Activated T-cell treated with anti-CD3 and anti-CD28 coated beads for 48 hours (primary cell): ENCODE data around the gene PATL2.
"Not testable (repeated sequence)": the region's sequence is repeated elsewhere in the genome, so short reads cannot be mapped to it uniquely, and the experiment has no call there.

Source experiments
- DNase-seq: peaks from one replicate; pipeline ENCODE4 v3.0.0-alpha.2; 2020; ENCODE audit warnings: low read depth

PATL2 gene

DNA sequence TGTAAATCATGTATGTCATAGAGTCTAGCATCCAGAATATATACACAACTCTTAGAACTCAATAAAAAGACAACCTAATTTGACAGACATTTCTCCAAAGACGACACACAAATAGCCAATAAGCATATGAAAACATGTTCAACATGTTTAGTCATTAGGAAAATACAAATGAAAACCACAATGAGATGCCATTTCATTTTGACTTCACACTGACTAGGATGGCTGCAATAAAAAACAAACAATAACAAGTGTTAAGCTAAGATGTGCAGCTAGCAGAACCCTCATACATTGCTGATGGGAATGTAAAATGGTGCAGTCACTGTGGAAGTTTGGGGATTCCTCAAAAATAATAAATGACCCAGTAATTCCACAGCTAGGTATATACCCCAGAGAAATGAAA lies 64.1 kb downstream of the PATL2 start:
- DNase-seq: no peak

DNA sequence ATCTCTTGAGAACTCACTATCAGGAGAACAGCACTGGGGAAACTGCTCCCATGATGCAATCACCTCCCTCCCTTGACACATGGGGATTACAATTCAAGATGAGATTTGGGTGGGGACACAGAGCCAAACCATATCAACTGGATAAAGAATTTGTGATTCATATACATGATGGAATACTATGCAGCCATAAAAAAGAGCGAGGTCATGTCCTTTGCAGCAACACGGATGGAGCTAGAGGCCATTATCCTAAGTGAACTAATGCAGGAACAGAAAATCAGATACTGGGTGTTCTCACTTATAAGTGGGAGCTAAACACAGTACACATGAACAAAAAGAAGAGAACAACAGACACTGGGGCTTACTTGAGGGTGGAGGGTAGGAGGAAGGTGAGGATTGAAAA lies 64.7 kb downstream of the PATL2 start:
- DNase-seq: no peak

DNA sequence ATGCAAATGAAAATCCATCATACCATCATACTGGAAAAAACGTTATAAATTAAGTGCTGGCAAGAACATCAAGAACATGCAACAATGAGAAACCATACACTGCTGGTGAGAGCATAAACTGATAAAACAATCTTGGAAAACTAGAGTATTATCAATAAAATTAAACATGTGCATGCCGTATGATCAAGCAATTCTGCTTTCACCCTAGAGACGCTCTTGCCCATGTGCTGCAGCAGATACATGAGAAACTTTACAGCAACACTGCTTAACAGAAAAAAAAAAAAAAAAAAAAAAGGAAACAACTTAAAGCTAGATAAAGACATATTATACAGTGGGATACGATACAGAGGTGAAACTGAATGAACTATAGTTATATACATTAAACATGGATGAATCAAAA lies 69.5 kb downstream of the PATL2 start:
- no peak for DNase-seq

DNA sequence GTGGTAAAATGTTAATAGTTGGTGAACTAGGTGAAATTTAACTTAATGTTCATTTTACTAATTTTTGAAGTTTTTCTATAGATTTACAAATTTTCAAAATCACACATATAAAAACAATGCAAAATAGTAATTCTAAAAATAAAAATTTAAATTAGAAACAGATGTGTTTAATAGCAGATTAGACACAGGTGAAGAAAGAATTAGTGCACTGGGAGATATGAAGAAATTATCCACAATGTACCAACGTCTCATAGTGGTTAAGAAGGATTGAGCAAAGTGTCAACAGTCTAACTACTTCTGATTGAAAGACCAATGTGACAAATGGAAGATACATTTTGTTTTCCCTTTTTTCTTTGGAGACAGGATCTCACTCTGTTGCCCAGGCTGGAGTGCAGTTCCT lies 74.1 kb downstream of the PATL2 start:
- DNase-seq: no peak

DNA sequence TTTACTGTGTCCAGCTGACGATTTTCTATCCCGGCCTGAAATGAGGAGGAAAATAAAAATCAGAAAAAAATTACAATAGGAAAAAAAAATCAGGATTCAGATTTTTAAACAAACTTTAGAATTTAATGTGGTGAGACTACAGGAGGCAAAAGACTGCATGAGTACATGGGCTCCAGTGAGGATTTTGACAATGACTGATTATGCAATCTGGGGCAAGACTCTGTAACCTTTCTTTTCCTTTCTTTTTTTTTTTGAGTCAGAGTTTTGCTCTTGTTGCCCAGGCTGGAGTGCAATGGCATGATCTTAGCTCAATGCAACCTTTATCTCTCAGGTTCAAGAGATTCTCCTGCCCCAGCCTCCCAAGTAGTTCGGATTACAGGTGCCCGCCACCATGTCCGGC lies 77.5 kb downstream of the PATL2 start:
- no peak for DNase-seq

DNA sequence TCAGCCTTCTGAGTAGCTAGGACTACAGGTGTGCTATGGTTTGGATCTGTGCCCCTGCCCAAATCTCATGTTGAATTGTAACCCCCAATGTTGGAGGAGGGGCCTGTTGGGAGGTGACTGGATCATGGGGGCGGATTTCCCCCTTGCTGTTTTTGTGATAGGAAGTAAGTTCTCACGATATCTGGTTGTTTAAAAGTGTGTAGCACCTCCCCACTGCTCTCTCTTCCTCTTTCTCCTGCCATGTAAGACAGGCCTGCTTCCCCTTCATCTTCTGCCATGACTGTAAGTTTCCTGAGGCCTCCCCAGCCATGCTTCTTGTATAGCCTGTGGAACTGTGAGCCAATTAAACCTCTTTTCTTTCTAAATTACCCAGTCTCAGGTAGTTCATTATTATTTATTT lies 85.8 kb downstream of the PATL2 start:
- not testable (repeated sequence) for DNase-seq

DNA sequence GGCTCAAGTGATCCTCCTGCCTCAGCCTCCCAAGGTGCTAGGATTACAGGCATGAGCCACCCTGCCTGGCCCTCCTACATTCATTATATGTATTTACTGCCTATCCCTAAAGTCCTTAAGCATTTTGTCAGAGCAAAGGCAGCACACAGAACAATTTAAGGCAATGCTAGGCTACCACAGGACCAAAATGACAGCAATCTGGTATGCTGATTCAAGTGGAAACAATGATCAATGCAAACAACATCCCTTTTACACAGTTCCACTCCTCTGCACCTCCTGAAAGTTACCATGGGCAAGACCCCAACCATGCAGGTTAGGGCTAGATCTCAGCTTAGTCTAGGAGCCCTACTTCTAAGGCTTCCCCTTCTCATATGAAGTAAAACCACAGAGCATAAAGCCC lies 87.9 kb downstream of the PATL2 start:
- no peak for DNase-seq

DNA sequence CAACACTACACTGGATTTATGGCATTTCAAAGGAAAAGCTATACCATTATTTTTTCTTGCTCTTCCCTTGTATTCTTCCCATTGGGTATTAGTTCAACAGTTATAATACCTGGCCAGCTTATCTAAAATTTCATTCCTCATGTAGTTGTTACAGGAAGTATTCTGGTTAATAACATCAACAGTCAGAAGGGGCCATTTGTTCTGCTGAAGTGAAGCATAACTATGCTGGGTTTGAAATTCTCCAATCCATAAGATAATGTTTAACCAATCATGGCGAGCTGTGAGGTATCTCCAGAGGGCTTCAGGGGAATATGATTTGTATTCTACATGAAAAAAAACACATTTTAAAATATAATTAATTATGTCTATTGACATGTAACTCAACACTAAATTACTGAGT lies 91.0 kb downstream of the PATL2 start:
- no peak for DNase-seq

DNA sequence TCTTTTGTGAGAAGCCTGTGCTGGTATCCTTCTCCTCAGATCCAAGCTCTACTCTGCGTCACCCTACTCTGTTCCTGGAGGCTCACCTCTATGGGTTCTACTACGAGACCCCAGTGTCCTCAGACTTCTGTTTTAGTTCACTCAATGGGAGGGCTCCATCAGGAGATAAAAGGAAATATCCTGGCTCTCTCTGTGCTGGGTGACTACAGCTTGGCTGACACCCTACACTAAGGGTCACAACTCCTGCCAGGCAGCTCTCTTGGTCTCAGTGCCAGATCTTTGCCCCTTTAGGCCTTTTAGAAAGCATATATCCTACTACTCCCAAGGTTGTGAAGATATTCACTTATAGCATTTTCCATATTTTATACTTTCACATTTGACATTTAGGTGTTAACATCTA lies 94.1 kb downstream of the PATL2 start:
- DNase-seq: no peak
